OCI-LY7 (cell line): ENCODE data around the gene CORO2B. TPM values are rescaled to one million over a fixed set of nuclear protein-coding genes. Genes with fewer than 3 reads are reported as not detected.

Experiments
- BruUV-seq: library from RNA; stranded (reverse); fragments of 400-500 nt; replicated peaks from 2 replicates; lab custom pipeline; 2021; lab: Mats Ljungman, UMichigan
- CTCF ChIA-PET: fragments of 300-600 bp; sonication (Branson Sonifier 250); formaldehyde crosslinking; loops from one replicate; lab custom pipeline; 2022; ENCODE audit warnings: antibody characterized with exemption; ENCODE audit not compliant: unreplicated experiment; lab: Charles Lee
- POLR2A ChIA-PET: fragments of 300-600 bp; sonication (Branson Sonifier 250); formaldehyde crosslinking; loops from one replicate; lab custom pipeline; 2022; ENCODE audit warnings: antibody characterized with exemption; lab: Charles Lee
- DNase-seq: peaks from one replicate; pipeline ENCODE4 v3.0.0-alpha.2; 2015; ENCODE audit warnings: low spot score
- H2AFZ ChIP-seq: fragments of 200-600 bp; sonication (generic), shearing (Covaris generic); 2 replicates; pipeline ENCODE4 v1.6.1; 2014; ENCODE audit warnings: mild to moderate bottlenecking, antibody characterized with exemption, low read length, moderate library complexity
- H3K27ac ChIP-seq: fragments of 200-600 bp; sonication (generic); 2 replicates; pipeline ENCODE4 v1.5.1; 2014; ENCODE audit warnings: mixed run types, low read depth, mild to moderate bottlenecking, moderate library complexity, low read length, inconsistent platforms; ENCODE audit not compliant: poor library complexity, severe bottlenecking
- H3K36me3 ChIP-seq: fragments of 200-600 bp; sonication (generic); 2 replicates; pipeline ENCODE4 v1.6.1; 2014; ENCODE audit warnings: mild to moderate bottlenecking, antibody characterized with exemption, low read length, moderate library complexity, mixed read lengths; ENCODE audit not compliant: insufficient read depth
- H3K4me1 ChIP-seq: fragments of 200-600 bp; sonication (generic); 2 replicates; pipeline ENCODE4 v1.5.1; 2014; ENCODE audit warnings: mild to moderate bottlenecking, low read length; ENCODE audit not compliant: insufficient read depth, poor library complexity, severe bottlenecking
- H3K4me2 ChIP-seq: fragments of 200-600 bp; sonication (generic); 2 replicates; pipeline ENCODE4 v1.6.1; 2014; ENCODE audit warnings: mild to moderate bottlenecking, low read length
- H3K4me3 ChIP-seq: fragments of 200-600 bp; sonication (generic); 2 replicates; pipeline ENCODE4 v1.5.1; 2014; ENCODE audit warnings: mild to moderate bottlenecking, low read depth, low read length; ENCODE audit not compliant: poor library complexity, severe bottlenecking
- H3K79me2 ChIP-seq: fragments of 200-600 bp; sonication (generic); 2 replicates; pipeline ENCODE4 v1.6.1; 2016; ENCODE audit warnings: low read depth, mild to moderate bottlenecking, low read length, moderate library complexity, mixed read lengths; ENCODE audit not compliant: insufficient read depth
- H3K9me2 ChIP-seq: fragments of 200-600 bp; sonication (generic); 2 replicates; pipeline ENCODE4 v1.6.1; 2016; ENCODE audit warnings: mild to moderate bottlenecking, low read length, mixed read lengths; ENCODE audit not compliant: insufficient read depth
- H3K9me3 ChIP-seq: fragments of 200-600 bp; sonication (generic); 2 replicates; pipeline ENCODE4 v1.6.1; 2014; ENCODE audit warnings: mild to moderate bottlenecking, mixed run types, low read length, mixed read lengths
- H4K20me1 ChIP-seq: fragments of 200-600 bp; sonication (generic); 2 replicates; pipeline ENCODE4 v1.6.1; 2014; ENCODE audit warnings: mild to moderate bottlenecking, antibody characterized with exemption, low read length, moderate library complexity, mixed read lengths; ENCODE audit not compliant: insufficient read depth
- EZH2phosphoT487 ChIP-seq: fragments of 200-600 bp; sonication (generic); IDR thresholded peaks from 2 replicates; pipeline ENCODE4 v1.6.1; 2018; ENCODE audit warnings: low read depth, borderline replicate concordance, mild to moderate bottlenecking, mixed run types, antibody characterized with exemption, low read length, moderate library complexity, mixed read lengths
- intact Hi-C: fragments of 100-400 bp; cut with micrococcal nuclease; formaldehyde crosslinking; loops from one replicate; pipeline ENCODE4 v1.10.0; 2022; ENCODE audit not compliant: unreplicated experiment
- total RNA-seq, 2 experiments: library from RNA; depleted of rRNA in 1 of 2; stranded (reverse); fragments of >200 nt in 1 of 2; shearing (Covaris generic) in 1 of 2; gene quantifications; 2 replicates each; pipeline ENCODE4 v1.2.3, GENCODE V29; 2014 to 2022
- TF ChIP-seq, protein P1 (sequence below): fragments of 200-600 bp; sonication (generic); conservative IDR thresholded peaks from 2 replicates; pipeline ENCODE4 v1.5.1; 2014; ENCODE audit warnings: mild to moderate bottlenecking, antibody characterized with exemption, low read length, moderate library complexity, mixed read lengths

The CORO2B gene
- total RNA-seq, 2 experiments from 2014 or later: 7.4 to 12.5 TPM

DNA sequence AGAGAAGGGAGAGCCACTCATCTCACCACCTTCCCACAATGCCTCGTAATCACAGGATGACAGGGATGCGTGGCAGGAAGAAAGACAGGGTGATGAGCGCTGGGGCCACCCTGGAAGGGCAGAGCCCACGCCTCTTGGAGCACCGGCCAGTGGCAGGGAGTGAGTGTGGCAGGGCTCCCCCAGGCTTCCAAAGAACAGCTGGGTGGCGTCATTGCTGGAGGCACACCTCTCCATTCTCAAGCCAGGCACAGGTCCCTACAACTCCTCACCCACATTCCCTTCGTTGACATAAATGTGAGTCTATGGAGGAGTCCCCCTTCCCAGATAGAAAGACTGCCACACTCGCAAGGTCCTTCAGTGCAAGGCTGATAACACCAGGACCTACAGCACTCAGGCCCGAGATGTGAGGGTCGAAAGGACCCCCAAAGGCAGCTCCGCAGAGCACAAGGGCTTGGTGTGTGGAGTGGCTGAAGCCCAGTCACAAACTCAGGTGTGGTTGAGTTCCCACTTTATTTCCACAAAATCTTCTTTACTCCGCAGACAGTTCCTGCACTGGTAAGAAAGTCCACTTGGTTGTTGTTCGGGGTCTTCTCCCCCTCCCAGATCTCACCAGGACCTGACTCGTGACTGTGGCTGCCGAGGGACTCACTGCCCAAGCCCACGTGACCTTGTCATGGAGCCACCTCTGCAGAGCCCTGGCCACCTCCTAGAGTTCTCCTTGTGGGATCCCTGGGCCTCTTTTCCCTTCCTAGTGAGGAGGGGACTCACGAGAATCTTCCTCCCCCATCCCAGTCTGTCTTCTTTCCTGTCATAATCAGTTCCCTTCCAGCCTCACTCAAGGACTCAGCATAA is 22.4 kb upstream of the CORO2B start:
- TF ChIP-seq, protein P1, sequence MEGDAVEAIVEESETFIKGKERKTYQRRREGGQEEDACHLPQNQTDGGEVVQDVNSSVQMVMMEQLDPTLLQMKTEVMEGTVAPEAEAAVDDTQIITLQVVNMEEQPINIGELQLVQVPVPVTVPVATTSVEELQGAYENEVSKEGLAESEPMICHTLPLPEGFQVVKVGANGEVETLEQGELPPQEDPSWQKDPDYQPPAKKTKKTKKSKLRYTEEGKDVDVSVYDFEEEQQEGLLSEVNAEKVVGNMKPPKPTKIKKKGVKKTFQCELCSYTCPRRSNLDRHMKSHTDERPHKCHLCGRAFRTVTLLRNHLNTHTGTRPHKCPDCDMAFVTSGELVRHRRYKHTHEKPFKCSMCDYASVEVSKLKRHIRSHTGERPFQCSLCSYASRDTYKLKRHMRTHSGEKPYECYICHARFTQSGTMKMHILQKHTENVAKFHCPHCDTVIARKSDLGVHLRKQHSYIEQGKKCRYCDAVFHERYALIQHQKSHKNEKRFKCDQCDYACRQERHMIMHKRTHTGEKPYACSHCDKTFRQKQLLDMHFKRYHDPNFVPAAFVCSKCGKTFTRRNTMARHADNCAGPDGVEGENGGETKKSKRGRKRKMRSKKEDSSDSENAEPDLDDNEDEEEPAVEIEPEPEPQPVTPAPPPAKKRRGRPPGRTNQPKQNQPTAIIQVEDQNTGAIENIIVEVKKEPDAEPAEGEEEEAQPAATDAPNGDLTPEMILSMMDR: no peak
- no peak for TF ChIP-seq EZH2phosphoT487
- H3K27ac ChIP-seq: no peak overlapping the region
- H3K4me1 ChIP-seq: peaks cover 32% of the 10 kb centered on the region
- no peaks in the 10 kb centered on the region for H3K9me3 ChIP-seq
- BruUV-seq: no TSS peak
- H2AFZ ChIP-seq: no peak overlapping the region
- no peak overlapping the region for H3K4me3 ChIP-seq
- no peaks in the 10 kb centered on the region for H3K36me3 ChIP-seq
- ChIA-PET POLR2A (interaction anchor here (1.0 kb wide), 1 partner anchor 119 kb away, joined by 3 read pairs; no protein-coding TSS in a partner anchor), CTCF (interaction anchor here (1.2 to 1.4 kb wide), 3 partner anchors 95 to 368 kb away, joined by 3 to 9 read pairs (median 4); no protein-coding TSS in a partner anchor)
- peaks cover 12% of the 10 kb centered on the region; the same call in 1 of the 2 replicates for H3K79me2 ChIP-seq
- no peaks in the 10 kb centered on the region for H3K9me2 ChIP-seq
- no peak for DNase-seq
- H4K20me1 ChIP-seq: no peaks in the 10 kb centered on the region
- intact Hi-C loops: no loop called here
- no peak overlapping the region for H3K4me2 ChIP-seq

DNA sequence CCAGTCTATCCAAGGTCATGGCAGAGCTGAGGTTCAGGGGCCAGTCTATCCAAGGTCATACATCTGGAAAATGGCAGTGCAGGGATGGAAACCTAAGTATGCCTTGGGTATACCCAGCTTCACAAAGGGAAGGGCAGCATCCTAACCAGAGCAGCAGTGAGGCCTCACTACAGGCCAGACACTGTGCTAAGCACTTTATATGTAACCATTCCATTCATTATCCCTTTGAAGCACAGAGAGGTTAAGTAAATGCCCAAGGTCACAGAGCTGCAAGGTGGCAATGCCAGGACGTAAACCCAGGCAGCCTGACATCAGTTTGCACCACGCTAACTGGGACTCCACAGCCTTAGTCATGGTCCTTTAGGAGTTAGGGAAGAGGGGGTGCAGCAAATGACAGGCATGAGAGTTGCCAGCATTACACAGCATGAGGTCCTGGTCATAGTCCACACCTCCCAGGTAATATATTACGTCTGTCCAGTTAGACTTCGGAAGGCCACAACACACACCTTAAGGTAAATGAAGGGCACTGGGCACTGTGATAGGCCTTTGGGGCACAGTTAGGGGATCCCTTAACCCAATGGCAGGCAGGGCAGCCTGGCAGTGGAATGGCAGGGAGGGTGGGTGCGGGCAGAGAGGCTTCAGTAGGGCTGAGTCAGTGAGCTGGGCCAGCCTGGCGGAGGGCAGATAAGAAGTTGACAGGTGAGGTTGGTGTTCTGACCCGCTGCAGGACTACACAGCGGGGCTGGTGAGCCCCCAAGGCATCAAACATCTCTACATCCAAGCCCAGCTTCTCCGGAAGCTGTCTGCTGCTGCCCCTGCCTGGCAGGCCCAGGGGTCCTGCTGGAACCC is 21.1 kb upstream of the CORO2B start:
- no peak overlapping the region for H2AFZ ChIP-seq
- POLR2A ChIA-PET: no interaction called here
- CTCF ChIA-PET: interaction anchor here (1.0 to 1.4 kb wide), 4 partner anchors 15 to 367 kb away, joined by 3 to 9 read pairs (median 4); no protein-coding TSS in a partner anchor

More for the DNA sequence above, 21.1 kb upstream of the CORO2B start:
- TF ChIP-seq EZH2phosphoT487: no peak
- TF ChIP-seq, protein P1: no peak
- Histone ChIP-seq H4K20me1 (no peaks in the 10 kb centered on the region), H3K9me2 (no peaks in the 10 kb centered on the region), H3K79me2 (peaks cover 14% of the 10 kb centered on the region; the same call in 1 of the 2 replicates), H3K4me1 (peaks cover 41% of the 10 kb centered on the region), H3K36me3 (no peaks in the 10 kb centered on the region), H3K4me2 (0 out of 2 replicates have a peak overlapping the region, but pooled peaks have one; percentile 84), H3K4me3 (no peak overlapping the region), H3K9me3 (no peaks in the 10 kb centered on the region), H3K27ac (no peak overlapping the region)
- intact Hi-C loops: no loop called here
- DNase-seq: no peak
- BruUV-seq: no TSS peak
